ENCODE measurements around the gene NHLRC1.
"Not testable (repeated sequence)": the region's sequence is repeated elsewhere in the genome, so short reads cannot be mapped to it uniquely, and the experiment has no call there.

Gene NHLRC1

GRCh38 chr6:18155150-18155863 is 32.8 kb upstream of the NHLRC1 start, which contains the start of gene KDM1B:
Gene KDM1B, plus strand, starts transcription at chr6:18155422. Its CDS starts 4,474 bp downstream, at chr6:18159896.
- H3K4me1 ChIP-seq (ENCODE audit: control insufficient read depth, insufficient read depth, low read length) = 0 out of 2 replicates have a peak, but pooled peaks cover 1% of the 10 kb centered on the region
- peak; percentile 88 for DNase-seq (ENCODE audit: low read depth, low spot score)

GRCh38 chr6:18154507-18155149 is 32.2 kb upstream of the NHLRC1 start, which contains the start of gene TPMT:
Gene TPMT, minus strand, starts transcription at chr6:18155077. Its CDS starts 5,950 bp downstream, at chr6:18149127.
- Histone ChIP-seq H3K9me3 (ENCODE audit: control insufficient read depth, insufficient read depth, low read length) (no peaks in the 10 kb centered on the region), H3K4me3 (ENCODE audit: low read length) (peak within 1 kb of the TSS; percentile 98), H3K27me3 (ENCODE audit: control insufficient read depth, insufficient read depth, low read length) (no peaks in the 10 kb centered on the region), H3K36me3 (ENCODE audit: control insufficient read depth, insufficient read depth, low read length) (no peaks in the 10 kb centered on the region), H3K4me1 (ENCODE audit: control insufficient read depth, insufficient read depth, low read length) (0 out of 2 replicates have a peak, but pooled peaks cover 1% of the 10 kb centered on the region), H3K27ac (ENCODE audit: low read length) (no peak within 1 kb of the TSS)
- WGBS (ENCODE audit: insufficient coverage, insufficient read length) = no CpG with 5 or more reads among the region's 34 CpGs
- DNase-seq (ENCODE audit: low read depth, low spot score) = peak; percentile 41

More at GRCh38 chr6:18155150-18155863, 32.8 kb upstream of the NHLRC1 start, which contains the start of gene KDM1B:
- WGBS (ENCODE audit: insufficient coverage, insufficient read length) = no CpG with 5 or more reads among the region's 87 CpGs
- Histone ChIP-seq H3K27me3 (ENCODE audit: control insufficient read depth, insufficient read depth, low read length) (no peaks in the 10 kb centered on the region), H3K36me3 (ENCODE audit: control insufficient read depth, insufficient read depth, low read length) (no peaks in the 10 kb centered on the region; the same call in 1 of the 2 replicates), H3K27ac (ENCODE audit: low read length) (no peak within 1 kb of the TSS), H3K4me3 (ENCODE audit: low read length) (peak within 1 kb of the TSS; percentile 98), H3K9me3 (ENCODE audit: control insufficient read depth, insufficient read depth, low read length) (no peaks in the 10 kb centered on the region)

GRCh38 chr6:18153311-18153703 is 30.8 kb upstream of the NHLRC1 start:
- DNase-seq (ENCODE audit: low read depth, low spot score) = no peak
- no peaks in the 10 kb centered on the region for H3K27me3 ChIP-seq (ENCODE audit: control insufficient read depth, insufficient read depth, low read length)
- H3K36me3 ChIP-seq (ENCODE audit: control insufficient read depth, insufficient read depth, low read length) = no peaks in the 10 kb centered on the region
- H3K4me3 ChIP-seq (ENCODE audit: low read length) = no peak overlapping the region
- H3K4me1 ChIP-seq (ENCODE audit: control insufficient read depth, insufficient read depth, low read length) = 0 out of 2 replicates have a peak, but pooled peaks cover 1% of the 10 kb centered on the region
- H3K9me3 ChIP-seq (ENCODE audit: control insufficient read depth, insufficient read depth, low read length) = no peaks in the 10 kb centered on the region
- H3K27ac ChIP-seq (ENCODE audit: low read length) = no peak overlapping the region

- Histone ChIP-seq H3K4me3 (ENCODE audit: low read length) (no peak overlapping the region), H3K27me3 (ENCODE audit: control insufficient read depth, insufficient read depth, low read length) (no peaks in the 10 kb centered on the region), H3K36me3 (ENCODE audit: control insufficient read depth, insufficient read depth, low read length) (no peaks in the 10 kb centered on the region; the same call in 1 of the 2 replicates), H3K27ac (ENCODE audit: low read length) (no peak overlapping the region), H3K4me1 (ENCODE audit: control insufficient read depth, insufficient read depth, low read length) (0 out of 2 replicates have a peak, but pooled peaks cover 1% of the 10 kb centered on the region), H3K9me3 (ENCODE audit: control insufficient read depth, insufficient read depth, low read length) (no peaks in the 10 kb centered on the region)
- DNase-seq (ENCODE audit: low read depth, low spot score) = no peak
- no CpG with 5 or more reads among the region's 3 CpGs for WGBS (ENCODE audit: insufficient coverage, insufficient read length)
Measured at GRCh38 chr6:18151801-18152200, 29.3 kb upstream of the NHLRC1 start.

- not testable (repeated sequence) for H3K9me3 ChIP-seq (ENCODE audit: control insufficient read depth, insufficient read depth, low read length); H3K4me3 ChIP-seq (ENCODE audit: low read length); DNase-seq (ENCODE audit: low read depth, low spot score); H3K27me3 ChIP-seq (ENCODE audit: control insufficient read depth, insufficient read depth, low read length); H3K36me3 ChIP-seq (ENCODE audit: control insufficient read depth, insufficient read depth, low read length); H3K4me1 ChIP-seq (ENCODE audit: control insufficient read depth, insufficient read depth, low read length); H3K27ac ChIP-seq (ENCODE audit: low read length)
- WGBS (ENCODE audit: insufficient coverage, insufficient read length) = no CpG with 5 or more reads among the region's 3 CpGs
Measured at GRCh38 chr6:18151391-18151790, 28.9 kb upstream of the NHLRC1 start.

- Histone ChIP-seq H3K27ac (ENCODE audit: low read length) (no peak overlapping the region), H3K27me3 (ENCODE audit: control insufficient read depth, insufficient read depth, low read length) (no peaks in the 10 kb centered on the region), H3K4me1 (ENCODE audit: control insufficient read depth, insufficient read depth, low read length) (no peaks in the 10 kb centered on the region), H3K4me3 (ENCODE audit: low read length) (no peak overlapping the region), H3K9me3 (ENCODE audit: control insufficient read depth, insufficient read depth, low read length) (no peaks in the 10 kb centered on the region), H3K36me3 (ENCODE audit: control insufficient read depth, insufficient read depth, low read length) (no peaks in the 10 kb centered on the region; the same call in 1 of the 2 replicates)
- 100% methylated on average over 1 of the region's 5 CpGs for WGBS (ENCODE audit: insufficient coverage, insufficient read length)
- DNase-seq (ENCODE audit: low read depth, low spot score) = no peak
Measured at GRCh38 chr6:18148304-18149025, 26.0 kb upstream of the NHLRC1 start.

GRCh38 chr6:18147616-18148015 is 25.1 kb upstream of the NHLRC1 start:
- no peak for DNase-seq (ENCODE audit: low read depth, low spot score)
- no peaks in the 10 kb centered on the region for H3K27me3 ChIP-seq (ENCODE audit: control insufficient read depth, insufficient read depth, low read length)
- H3K9me3 ChIP-seq (ENCODE audit: control insufficient read depth, insufficient read depth, low read length) = no peaks in the 10 kb centered on the region
- H3K27ac ChIP-seq (ENCODE audit: low read length) = no peak overlapping the region
- H3K36me3 ChIP-seq (ENCODE audit: control insufficient read depth, insufficient read depth, low read length) = no peaks in the 10 kb centered on the region; the same call in 1 of the 2 replicates
- H3K4me3 ChIP-seq (ENCODE audit: low read length) = no peak overlapping the region
- no peaks in the 10 kb centered on the region for H3K4me1 ChIP-seq (ENCODE audit: control insufficient read depth, insufficient read depth, low read length)
- WGBS (ENCODE audit: insufficient coverage, insufficient read length) = no CpG with 5 or more reads among the region's 2 CpGs

- Histone ChIP-seq H3K27me3 (ENCODE audit: control insufficient read depth, insufficient read depth, low read length) (no peaks in the 10 kb centered on the region), H3K36me3 (ENCODE audit: control insufficient read depth, insufficient read depth, low read length) (no peaks in the 10 kb centered on the region; the same call in 1 of the 2 replicates), H3K9me3 (ENCODE audit: control insufficient read depth, insufficient read depth, low read length) (no peaks in the 10 kb centered on the region), H3K4me1 (ENCODE audit: control insufficient read depth, insufficient read depth, low read length) (no peaks in the 10 kb centered on the region), H3K27ac (ENCODE audit: low read length) (no peak overlapping the region), H3K4me3 (ENCODE audit: low read length) (no peak overlapping the region)
- no peak for DNase-seq (ENCODE audit: low read depth, low spot score)
- no CpG with 5 or more reads among the region's 2 CpGs for WGBS (ENCODE audit: insufficient coverage, insufficient read length)
Measured at GRCh38 chr6:18147160-18147559, 24.7 kb upstream of the NHLRC1 start.

- WGBS (ENCODE audit: insufficient coverage, insufficient read length) = no CpG with 5 or more reads among the region's 3 CpGs
- Histone ChIP-seq H3K36me3 (ENCODE audit: control insufficient read depth, insufficient read depth, low read length) (no peaks in the 10 kb centered on the region; the same call in 1 of the 2 replicates), H3K9me3 (ENCODE audit: control insufficient read depth, insufficient read depth, low read length) (no peaks in the 10 kb centered on the region), H3K27me3 (ENCODE audit: control insufficient read depth, insufficient read depth, low read length) (no peaks in the 10 kb centered on the region), H3K27ac (ENCODE audit: low read length) (no peak overlapping the region), H3K4me3 (ENCODE audit: low read length) (no peak overlapping the region), H3K4me1 (ENCODE audit: control insufficient read depth, insufficient read depth, low read length) (no peaks in the 10 kb centered on the region)
- no peak for DNase-seq (ENCODE audit: low read depth, low spot score)
Measured at GRCh38 chr6:18142591-18142861, 20.0 kb upstream of the NHLRC1 start.

GRCh38 chr6:18141805-18142590 is 19.5 kb upstream of the NHLRC1 start:
- H3K36me3 ChIP-seq (ENCODE audit: control insufficient read depth, insufficient read depth, low read length) = no peaks in the 10 kb centered on the region; the same call in 1 of the 2 replicates
- H3K27ac ChIP-seq (ENCODE audit: low read length) = no peak overlapping the region
- no peak overlapping the region for H3K4me3 ChIP-seq (ENCODE audit: low read length)
- no peaks in the 10 kb centered on the region for H3K4me1 ChIP-seq (ENCODE audit: control insufficient read depth, insufficient read depth, low read length)
- H3K27me3 ChIP-seq (ENCODE audit: control insufficient read depth, insufficient read depth, low read length) = no peaks in the 10 kb centered on the region
- no peaks in the 10 kb centered on the region for H3K9me3 ChIP-seq (ENCODE audit: control insufficient read depth, insufficient read depth, low read length)
- no CpG with 5 or more reads among the region's 13 CpGs for WGBS (ENCODE audit: insufficient coverage, insufficient read length)
- no peak for DNase-seq (ENCODE audit: low read depth, low spot score)
